Measurements from ENCODE around the gene GALNTL6. TPM values are rescaled to one million over a fixed set of nuclear protein-coding genes. Genes with fewer than 3 reads are reported as not detected.

The GALNTL6 gene
- total and polyA plus RNA-seq, 2 experiments from 2014 or later: 0.38 to 0.40 TPM

- H3K27me3 Mint-ChIP-seq (ENCODE audit: insufficient read depth, low read depth, poor library complexity): peaks cover 4% of the 10 kb centered on the region
Measured at GRCh38 chr4:171843456-171843855, 30.3 kb downstream of the GALNTL6 start.

More at GRCh38 chr4:171843456-171843855, 30.3 kb downstream of the GALNTL6 start:
- Mint-ChIP-seq H3K9me3 (no peaks in the 10 kb centered on the region), H3K27ac (no peak overlapping the region), H3K4me3 (no peak overlapping the region), H3K36me3 (ENCODE audit: low read depth) (no peaks in the 10 kb centered on the region), H3K4me1 (no peaks in the 10 kb centered on the region)
- H3K36me3 ChIP-seq (ENCODE audit: insufficient read depth): no peaks in the 10 kb centered on the region
- H3K4me2 ChIP-seq: no peak overlapping the region
- DNase-seq (ENCODE audit: low spot score) (no peak), ATAC-seq (no peak)
- H3K27me3 ChIP-seq (ENCODE audit: insufficient read depth): no peaks in the 10 kb centered on the region
- TF ChIP-seq ETS1 (IDR thresholded peaks at IDR 0.05) (no peak), EZH2phosphoT487 (IDR thresholded peaks at IDR 0.05; ENCODE audit: unreplicated experiment) (no peak), CREB1 (CRISPR knock-in tag; IDR thresholded peaks at IDR 0.05; ENCODE audit: low read depth) (no peak), CTCF (conservative IDR thresholded peaks at IDR 0.05; ENCODE audit: low read depth in 2 of 2) (no peak), REST (IDR thresholded peaks at IDR 0.05; ENCODE audit: unreplicated experiment) (no peak)
- H2AFZ ChIP-seq: no peak overlapping the region
- no peak overlapping the region for H3K4me3 ChIP-seq
- no peaks in the 10 kb centered on the region for H3K79me2 ChIP-seq (replicated peaks; ENCODE audit: insufficient read depth)
- H3K9me2 ChIP-seq (ENCODE audit: insufficient read depth): 0 out of 2 replicates have a peak, but pooled peaks cover 8% of the 10 kb centered on the region
- no peaks in the 10 kb centered on the region for H3K4me1 ChIP-seq (ENCODE audit: insufficient read depth)
- no peak overlapping the region for H3K27ac ChIP-seq (ENCODE audit: low read depth)
- H3F3A ChIP-seq (replicated peaks; ENCODE audit: low read depth): no peaks in the 10 kb centered on the region
- no peaks in the 10 kb centered on the region for H4K20me1 ChIP-seq (replicated peaks; ENCODE audit: insufficient read depth)
